ENCODE measurements around the gene LARP4.

- TF ChIP-seq CTCF (IDR thresholded peaks at IDR 0.05) (no peak), POLR2A (IDR thresholded peaks at IDR 0.05) (no peak)
These were observed 514 bp upstream of the LARP4 start for GRCh38 chr12:50400104-50400637.
